Right lobe of liver (tissue), 4 donors: ENCODE results near the gene TCF15.

ENCODE experiments used
- CTCF ChIP-seq, 4 donors: fragments of 200-600 bp in 3 of 4; fragments of 450-650 bp in 1 of 4; IDR thresholded peaks; one replicate each; pipeline versions ENCODE4 v1.5.1 to v1.8.0; 2016 to 2022; ENCODE audit warnings: antibody characterized with exemption in 4 of 4, mild to moderate bottlenecking in 2 of 4
- POLR2A ChIP-seq: fragments of 450-650 bp; IDR thresholded peaks from one replicate; pipeline ENCODE4 v1.6.1; 2017; ENCODE audit warnings: antibody characterized with exemption, mild to moderate bottlenecking
- donor health status: DM: no; HTN: no; CAD: no.
- donor health status: DM: no; HTN: no; CAD: no.
- donor health status: DM: no; HTN: yes; CAD: no.

- TF ChIP-seq CTCF (IDR thresholded peaks at IDR 0.05) = no peak
- TF ChIP-seq POLR2A = no peak
These were observed 15.3 kb upstream of the TCF15 start for GRCh38 chr20:625360-625932.
